Right lobe of liver (tissue), 4 donors: ENCODE results near the gene SPHK2.

Experiments
- POLR2A ChIP-seq: fragments of 450-650 bp; IDR thresholded peaks from one replicate; pipeline ENCODE4 v1.6.1; 2017; ENCODE audit warnings: antibody characterized with exemption, mild to moderate bottlenecking
- TF ChIP-seq, protein P1 (sequence below), 4 donors: fragments of 200-600 bp in 3 of 4; fragments of 450-650 bp in 1 of 4; IDR thresholded peaks; one replicate each; pipeline versions ENCODE4 v1.5.1 to v1.8.0; 2016 to 2022; ENCODE audit warnings: antibody characterized with exemption in 4 of 4, mild to moderate bottlenecking in 2 of 4
- donor health status: DM: no; HTN: no; CAD: no.
- donor health status: DM: no; HTN: no; CAD: no.
- donor health status: DM: no; HTN: yes; CAD: no.

DNA sequence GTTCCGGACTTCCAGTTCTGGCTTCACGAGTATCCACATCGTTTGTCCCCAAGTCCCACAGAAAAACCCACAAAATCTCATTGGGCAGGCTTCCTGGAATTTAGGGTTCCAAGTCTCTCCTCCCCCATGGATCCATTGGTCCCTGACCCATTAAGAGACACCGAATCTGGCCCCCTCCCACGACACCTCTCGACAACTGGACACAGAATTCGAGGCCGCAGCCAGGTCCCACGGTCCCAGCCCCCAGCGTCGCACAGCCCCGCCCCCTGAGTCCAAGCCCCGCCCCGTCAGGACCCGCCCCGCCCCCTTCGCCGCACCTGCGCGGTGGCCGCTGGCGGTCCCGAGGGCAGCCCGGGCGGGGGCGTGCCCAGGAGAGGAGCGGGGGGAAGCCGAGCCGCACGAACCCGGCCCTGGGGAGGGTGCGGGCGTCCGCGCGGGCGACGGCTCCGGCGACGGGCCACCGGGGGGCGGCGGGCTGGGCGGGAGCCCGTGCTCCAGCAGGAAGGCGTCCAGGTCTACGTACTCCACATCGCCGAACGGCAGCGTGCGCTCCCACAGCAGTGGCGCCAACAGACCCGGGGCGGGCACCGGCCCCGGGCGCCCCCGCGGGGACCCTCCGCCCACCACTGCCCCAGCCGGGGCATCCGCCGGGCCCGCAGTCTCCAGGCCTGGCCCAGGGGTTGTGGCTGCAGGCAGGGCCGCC lies 16.1 kb downstream of the SPHK2 start:
- TF ChIP-seq, protein P1, sequence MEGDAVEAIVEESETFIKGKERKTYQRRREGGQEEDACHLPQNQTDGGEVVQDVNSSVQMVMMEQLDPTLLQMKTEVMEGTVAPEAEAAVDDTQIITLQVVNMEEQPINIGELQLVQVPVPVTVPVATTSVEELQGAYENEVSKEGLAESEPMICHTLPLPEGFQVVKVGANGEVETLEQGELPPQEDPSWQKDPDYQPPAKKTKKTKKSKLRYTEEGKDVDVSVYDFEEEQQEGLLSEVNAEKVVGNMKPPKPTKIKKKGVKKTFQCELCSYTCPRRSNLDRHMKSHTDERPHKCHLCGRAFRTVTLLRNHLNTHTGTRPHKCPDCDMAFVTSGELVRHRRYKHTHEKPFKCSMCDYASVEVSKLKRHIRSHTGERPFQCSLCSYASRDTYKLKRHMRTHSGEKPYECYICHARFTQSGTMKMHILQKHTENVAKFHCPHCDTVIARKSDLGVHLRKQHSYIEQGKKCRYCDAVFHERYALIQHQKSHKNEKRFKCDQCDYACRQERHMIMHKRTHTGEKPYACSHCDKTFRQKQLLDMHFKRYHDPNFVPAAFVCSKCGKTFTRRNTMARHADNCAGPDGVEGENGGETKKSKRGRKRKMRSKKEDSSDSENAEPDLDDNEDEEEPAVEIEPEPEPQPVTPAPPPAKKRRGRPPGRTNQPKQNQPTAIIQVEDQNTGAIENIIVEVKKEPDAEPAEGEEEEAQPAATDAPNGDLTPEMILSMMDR (IDR thresholded peaks at IDR 0.05), result no peak
- peak; percentile 38 for TF ChIP-seq POLR2A
